Neural crest cell (in vitro differentiated cells): ENCODE results near the gene DVL1. TPM values are rescaled to one million over a fixed set of nuclear protein-coding genes. Genes with fewer than 3 reads are reported as not detected.
"Not testable (repeated sequence)": the region's sequence is repeated elsewhere in the genome, so short reads cannot be mapped to it uniquely, and the experiment has no call there.

Experiments used
- DNase-seq: peaks from one replicate; pipeline ENCODE4 v3.0.0; 2021; ENCODE audit warnings: low read depth, mixed read lengths, low spot score
- H3K27ac Mint-ChIP-seq: one replicate; pipeline ENCODE4 v1.8.0; 2021; ENCODE audit warnings: mild to moderate bottlenecking, mixed read lengths; ENCODE audit not compliant: unreplicated experiment
- H3K27me3 Mint-ChIP-seq: 2 replicates; pipeline ENCODE4 v1.8.0; 2021; ENCODE audit warnings: low read depth, mild to moderate bottlenecking, mixed read lengths
- H3K36me3 Mint-ChIP-seq: 2 replicates; pipeline ENCODE4 v1.8.0; 2021; ENCODE audit warnings: low read depth, mild to moderate bottlenecking, mixed read lengths
- H3K4me1 Mint-ChIP-seq: 2 replicates; pipeline ENCODE4 v1.8.0; 2021; ENCODE audit warnings: mixed read lengths
- H3K4me3 Mint-ChIP-seq: one replicate; pipeline ENCODE4 v1.8.0; 2021; ENCODE audit warnings: mild to moderate bottlenecking, mixed read lengths
- H3K9me3 Mint-ChIP-seq: 2 replicates; pipeline ENCODE4 v1.8.0; 2021; ENCODE audit warnings: mixed read lengths
- CTCF ChIP-seq: fragments of 200-600 bp; sonication (generic); conservative IDR thresholded peaks from 2 replicates; pipeline ENCODE4 v1.5.0; 2021; ENCODE audit warnings: antibody characterized with exemption, mild to moderate bottlenecking
- total RNA-seq: library from RNA; stranded (reverse); gene quantifications from 2 replicates; pipeline ENCODE4 v1.2.1, GENCODE V29; 2021

The DVL1 gene
- total RNA-seq, 1 donor from 2014 or later: 63.4 TPM

- peak overlapping the region; percentile 19 for H3K4me3 Mint-ChIP-seq
- TF ChIP-seq CTCF: no peak
- peaks cover 2% of the 10 kb centered on the region for H3K36me3 Mint-ChIP-seq
Observed at GRCh38 chr1:1317420-1317819, 31.8 kb downstream of the DVL1 start.

GRCh38 chr1:1316199-1316598, 33.0 kb downstream of the DVL1 start:
- H3K27me3 Mint-ChIP-seq, H3K36me3 Mint-ChIP-seq, DNase-seq, H3K27ac Mint-ChIP-seq, H3K9me3 Mint-ChIP-seq: not testable (repeated sequence)
- Mint-ChIP-seq H3K4me1 (peaks cover 11% of the 10 kb centered on the region), H3K4me3 (peak overlapping the region; percentile 31)

More at GRCh38 chr1:1317420-1317819, 31.8 kb downstream of the DVL1 start:
- Mint-ChIP-seq H3K27ac (no peak overlapping the region), H3K9me3 (no peaks in the 10 kb centered on the region), H3K27me3 (no peaks in the 10 kb centered on the region), H3K4me1 (peaks cover 15% of the 10 kb centered on the region)
- no peak for DNase-seq

- Mint-ChIP-seq H3K36me3 (peaks cover 2% of the 10 kb centered on the region), H3K27ac (peak overlapping the region; percentile 57), H3K9me3 (no peaks in the 10 kb centered on the region), H3K27me3 (no peaks in the 10 kb centered on the region), H3K4me3 (peak overlapping the region; percentile 23), H3K4me1 (peaks cover 11% of the 10 kb centered on the region)
- TF ChIP-seq CTCF: no peak
- no peak for DNase-seq
Observed at GRCh38 chr1:1315435-1315954, 33.7 kb downstream of the DVL1 start.

GRCh38 chr1:1314678-1315335, 34.4 kb downstream of the DVL1 start:
- no peaks in the 10 kb centered on the region for H3K27me3 Mint-ChIP-seq
- H3K27ac Mint-ChIP-seq: no peak overlapping the region
- H3K4me3 Mint-ChIP-seq: peak overlapping the region; percentile 23
- H3K4me1 Mint-ChIP-seq: peaks cover 11% of the 10 kb centered on the region
- no peak for TF ChIP-seq CTCF
- DNase-seq: no peak
- H3K9me3 Mint-ChIP-seq: no peaks in the 10 kb centered on the region
- H3K36me3 Mint-ChIP-seq: peaks cover 2% of the 10 kb centered on the region

GRCh38 chr1:1314237-1314586, 35.0 kb downstream of the DVL1 start:
- Mint-ChIP-seq H3K27me3 (no peaks in the 10 kb centered on the region), H3K36me3 (peaks cover 2% of the 10 kb centered on the region), H3K4me3 (no peak overlapping the region), H3K4me1 (peaks cover 7% of the 10 kb centered on the region), H3K9me3 (no peaks in the 10 kb centered on the region), H3K27ac (no peak overlapping the region)
- TF ChIP-seq CTCF: no peak
- DNase-seq: no peak

GRCh38 chr1:1313500-1314236, 35.5 kb downstream of the DVL1 start:
- Mint-ChIP-seq H3K27ac (no peak overlapping the region), H3K4me3 (peak overlapping the region; percentile 70), H3K36me3 (peaks cover 2% of the 10 kb centered on the region), H3K27me3 (no peaks in the 10 kb centered on the region), H3K4me1 (peaks cover 7% of the 10 kb centered on the region), H3K9me3 (no peaks in the 10 kb centered on the region)
- no peak for TF ChIP-seq CTCF
- no peak for DNase-seq
